MCF 10A (cell line): ENCODE data around the gene BMPR1A. TPM values are rescaled to one million over a fixed set of nuclear protein-coding genes. Genes with fewer than 3 reads are reported as not detected.
"Not testable (repeated sequence)": the region's sequence is repeated elsewhere in the genome, so short reads cannot be mapped to it uniquely, and the experiment has no call there.

Experiments
- BruUV-seq: library from RNA; stranded (reverse); fragments of 400-500 nt; replicated peaks from 2 replicates; lab custom pipeline; 2021; lab: Mats Ljungman, UMichigan
- CTCF ChIA-PET: fragments of 300-600 bp; sonication (Branson Sonifier 250); formaldehyde crosslinking; extraction: SDS; loops from one replicate; lab custom pipeline; 2021; ENCODE audit warnings: antibody characterized with exemption, inconsistent platforms; lab: Yijun Ruan, JAX
- POLR2A ChIA-PET: fragments of 300-600, 350-650 bp; sonication (Branson Sonifier 250); formaldehyde crosslinking; extraction: SDS; loops from one replicate; lab custom pipeline; 2020; ENCODE audit warnings: antibody characterized with exemption, inconsistent platforms; lab: Yijun Ruan, JAX
- DNase-seq: peaks from one replicate; pipeline ENCODE4 v3.0.0-alpha.2; 2018; ENCODE audit not compliant: unreplicated experiment
- H3K27ac Mint-ChIP-seq: one replicate; pipeline ENCODE4 v1.8.0; 2022; ENCODE audit warnings: mild to moderate bottlenecking, low read depth, mixed read lengths; ENCODE audit not compliant: unreplicated experiment
- H3K27me3 Mint-ChIP-seq: one replicate; pipeline ENCODE4 v1.8.0; 2022; ENCODE audit warnings: mixed read lengths; ENCODE audit not compliant: insufficient read depth, unreplicated experiment
- H3K36me3 Mint-ChIP-seq: one replicate; pipeline ENCODE4 v1.8.0; 2022; ENCODE audit warnings: mild to moderate bottlenecking, moderate library complexity, mixed read lengths; ENCODE audit not compliant: insufficient read depth, unreplicated experiment
- H3K4me1 Mint-ChIP-seq: one replicate; pipeline ENCODE4 v1.8.0; 2022; ENCODE audit warnings: mixed read lengths; ENCODE audit not compliant: insufficient read depth, unreplicated experiment
- H3K4me3 Mint-ChIP-seq: one replicate; pipeline ENCODE4 v1.8.0; 2022; ENCODE audit warnings: mild to moderate bottlenecking, moderate library complexity, mixed read lengths; ENCODE audit not compliant: unreplicated experiment
- H3K9me3 Mint-ChIP-seq: one replicate; pipeline ENCODE4 v1.8.0; 2022; ENCODE audit warnings: mixed read lengths; ENCODE audit not compliant: unreplicated experiment
- intact Hi-C: fragments of 100-400 bp; cut with micrococcal nuclease; formaldehyde crosslinking; loops from 2 replicates; pipeline ENCODE4 v1.14.1; 2022
- total RNA-seq: library from RNA; stranded (reverse); gene quantifications from 2 replicates; pipeline ENCODE4 v1.2.3, GENCODE V29; 2022
- TF ChIP-seq, protein P1 (sequence below): fragments of 200-600 bp; IDR thresholded peaks from one replicate; pipeline ENCODE4 v1.8.0; 2022; ENCODE audit warnings: antibody characterized with exemption, mild to moderate bottlenecking; ENCODE audit not compliant: unreplicated experiment

BMPR1A gene
- total RNA-seq, 1 experiment from 2014 or later, result 27.3 TPM

- Mint-ChIP-seq H3K4me3 (no peak overlapping the region), H3K27me3 (no peaks in the 10 kb centered on the region), H3K27ac (no peak overlapping the region), H3K36me3 (no peaks in the 10 kb centered on the region), H3K9me3 (no peaks in the 10 kb centered on the region), H3K4me1 (no peaks in the 10 kb centered on the region)
- TF ChIP-seq, protein P1, sequence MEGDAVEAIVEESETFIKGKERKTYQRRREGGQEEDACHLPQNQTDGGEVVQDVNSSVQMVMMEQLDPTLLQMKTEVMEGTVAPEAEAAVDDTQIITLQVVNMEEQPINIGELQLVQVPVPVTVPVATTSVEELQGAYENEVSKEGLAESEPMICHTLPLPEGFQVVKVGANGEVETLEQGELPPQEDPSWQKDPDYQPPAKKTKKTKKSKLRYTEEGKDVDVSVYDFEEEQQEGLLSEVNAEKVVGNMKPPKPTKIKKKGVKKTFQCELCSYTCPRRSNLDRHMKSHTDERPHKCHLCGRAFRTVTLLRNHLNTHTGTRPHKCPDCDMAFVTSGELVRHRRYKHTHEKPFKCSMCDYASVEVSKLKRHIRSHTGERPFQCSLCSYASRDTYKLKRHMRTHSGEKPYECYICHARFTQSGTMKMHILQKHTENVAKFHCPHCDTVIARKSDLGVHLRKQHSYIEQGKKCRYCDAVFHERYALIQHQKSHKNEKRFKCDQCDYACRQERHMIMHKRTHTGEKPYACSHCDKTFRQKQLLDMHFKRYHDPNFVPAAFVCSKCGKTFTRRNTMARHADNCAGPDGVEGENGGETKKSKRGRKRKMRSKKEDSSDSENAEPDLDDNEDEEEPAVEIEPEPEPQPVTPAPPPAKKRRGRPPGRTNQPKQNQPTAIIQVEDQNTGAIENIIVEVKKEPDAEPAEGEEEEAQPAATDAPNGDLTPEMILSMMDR, result no peak
- DNase-seq, result no peak
- intact Hi-C loops, result no loop called here
- POLR2A ChIA-PET, result interaction anchor here (0.5 to 1.6 kb wide), 2 partner anchors 22 to 133 kb away, joined by 3 read pairs; partner anchors contain the start of gene ADIRF
- no TSS peak for BruUV-seq
- CTCF ChIA-PET, result interaction anchor here (0.6 to 1.5 kb wide), 6 partner anchors 13 to 587 kb away, joined by 3 to 5 read pairs (median 4); no protein-coding TSS in a partner anchor
Observed at GRCh38 chr10:86946213-86947155, 190.1 kb downstream of the BMPR1A start.

GRCh38 chr10:86947806-86948205, 191.4 kb downstream of the BMPR1A start:
- POLR2A ChIA-PET, result interaction anchor here (0.6 to 1.6 kb wide), 2 partner anchors 21 to 127 kb away, joined by 3 read pairs; partner anchors contain the start of gene ADIRF
- H3K4me3 Mint-ChIP-seq, H3K36me3 Mint-ChIP-seq, intact Hi-C loops, BruUV-seq, H3K4me1 Mint-ChIP-seq, DNase-seq, H3K27me3 Mint-ChIP-seq, H3K27ac Mint-ChIP-seq: not testable (repeated sequence)
- peaks cover 10% of the 10 kb centered on the region for H3K9me3 Mint-ChIP-seq
- CTCF ChIA-PET, result interaction anchor here (0.5 to 0.6 kb wide), 2 partner anchors 46 to 83 kb away, joined by 3 read pairs; no protein-coding TSS in a partner anchor

GRCh38 chr10:86950349-86950748, 193.9 kb downstream of the BMPR1A start:
- TF ChIP-seq, protein P1, result no peak
- no peaks in the 10 kb centered on the region for H3K36me3 Mint-ChIP-seq
- POLR2A ChIA-PET, result interaction anchor here (0.6 kb wide), 1 partner anchor 104 kb away, joined by 3 read pairs; no protein-coding TSS in a partner anchor
- H3K4me1 Mint-ChIP-seq, result no peaks in the 10 kb centered on the region
- CTCF ChIA-PET, result interaction anchor here (0.8 to 1.7 kb wide), 3 partner anchors 9 to 16 kb away, joined by 3 to 7 read pairs (median 6); no protein-coding TSS in a partner anchor
- no peak overlapping the region for H3K4me3 Mint-ChIP-seq
- H3K27ac Mint-ChIP-seq, result no peak overlapping the region
- DNase-seq, result no peak
- intact Hi-C loops, result no loop called here
- H3K27me3 Mint-ChIP-seq, result no peaks in the 10 kb centered on the region
- H3K9me3 Mint-ChIP-seq, result peaks cover 10% of the 10 kb centered on the region
- no TSS peak for BruUV-seq

- ChIA-PET POLR2A (interaction anchor here (1.2 kb wide), 1 partner anchor 17 kb away, joined by 3 read pairs; the partner anchor contains the start of gene ADIRF), CTCF (interaction anchor here (0.8 to 1.7 kb wide), 4 partner anchors 8 to 17 kb away, joined by 3 to 7 read pairs (median 5); partner anchors contain the start of gene ADIRF)
- DNase-seq, result no peak
- TF ChIP-seq, protein P1, result no peak
- Mint-ChIP-seq H3K4me1 (no peaks in the 10 kb centered on the region), H3K4me3 (no peak overlapping the region), H3K9me3 (peaks cover 10% of the 10 kb centered on the region), H3K27ac (no peak overlapping the region), H3K36me3 (no peaks in the 10 kb centered on the region), H3K27me3 (no peaks in the 10 kb centered on the region)
- BruUV-seq, result no TSS peak
- intact Hi-C loops, result no loop called here
Observed at GRCh38 chr10:86951184-86951761, 194.9 kb downstream of the BMPR1A start.
